HCT116 (cell line): ENCODE results near the gene PIBF1.

ENCODE experiments used
- CEBPB ChIP-seq: IDR thresholded peaks from 2 replicates; pipeline ENCODE4 v1.6.1; 2012; ENCODE audit warnings: low read depth
- EGR1 ChIP-seq: IDR thresholded peaks from 2 replicates; pipeline ENCODE4 v1.6.1; 2012; ENCODE audit warnings: low read depth
- EZH2phosphoT487 ChIP-seq: fragments of 200-600 bp; IDR thresholded peaks from 2 replicates; pipeline ENCODE4 v1.6.1; 2018; ENCODE audit warnings: antibody characterized with exemption, borderline replicate concordance
- POLR2A ChIP-seq: IDR thresholded peaks from 2 replicates; pipeline ENCODE4 v1.7.0; 2011; ENCODE audit warnings: borderline replicate concordance; ENCODE audit not compliant: insufficient read depth, insufficient read length; ENCODE audit errors: extremely low read depth
- POLR2AphosphoS5 ChIP-seq: IDR thresholded peaks from 2 replicates; pipeline ENCODE4 v1.6.1; 2011; ENCODE audit warnings: mild to moderate bottlenecking, low read depth, low read length, moderate library complexity
- SP1 ChIP-seq: IDR thresholded peaks from 2 replicates; pipeline ENCODE4 v1.6.1; 2012; ENCODE audit warnings: low read depth
- YY1 ChIP-seq: IDR thresholded peaks from 2 replicates; pipeline ENCODE4 v1.6.1; 2011; ENCODE audit warnings: low read length, low read depth, moderate library complexity, mild to moderate bottlenecking; ENCODE audit not compliant: insufficient replicate concordance; ENCODE audit errors: extremely low read depth
- ZFX ChIP-seq: fragments of 450-650 bp; IDR thresholded peaks from 2 replicates; pipeline ENCODE4 v1.6.1; 2017
- TF ChIP-seq, protein P1 (sequence below), 3 experiments: fragments of 200-600 bp in 1 of 3; sonication (generic) in 1 of 3; IDR thresholded peaks in 2 of 3; conservative IDR thresholded peaks in 1 of 3; 2 replicates each; pipeline ENCODE4 v1.5.1; 2012 to 2017; ENCODE audit warnings: low read depth in 2 of 3, low read length in 2 of 3, antibody characterized with exemption in 1 of 3, borderline replicate concordance in 1 of 3, control low read depth in 1 of 3, mild to moderate bottlenecking in 1 of 3, mixed read lengths in 1 of 3, mixed run types in 1 of 3, moderate library complexity in 1 of 3; ENCODE audit not compliant: insufficient read depth in 1 of 3
- TF ChIP-seq, protein P2 (sequence below): IDR thresholded peaks from 2 replicates; pipeline ENCODE4 v1.6.1; 2011; ENCODE audit warnings: mild to moderate bottlenecking, low read length, moderate library complexity; ENCODE audit not compliant: insufficient replicate concordance; ENCODE audit errors: extremely low read depth
- TF ChIP-seq, protein P3 (sequence below): IDR thresholded peaks from 2 replicates; pipeline ENCODE4 v1.6.1; 2012
- TF ChIP-seq, protein P4 (sequence below): IDR thresholded peaks from 2 replicates; pipeline ENCODE4 v1.6.1; 2012; ENCODE audit warnings: low read depth

DNA sequence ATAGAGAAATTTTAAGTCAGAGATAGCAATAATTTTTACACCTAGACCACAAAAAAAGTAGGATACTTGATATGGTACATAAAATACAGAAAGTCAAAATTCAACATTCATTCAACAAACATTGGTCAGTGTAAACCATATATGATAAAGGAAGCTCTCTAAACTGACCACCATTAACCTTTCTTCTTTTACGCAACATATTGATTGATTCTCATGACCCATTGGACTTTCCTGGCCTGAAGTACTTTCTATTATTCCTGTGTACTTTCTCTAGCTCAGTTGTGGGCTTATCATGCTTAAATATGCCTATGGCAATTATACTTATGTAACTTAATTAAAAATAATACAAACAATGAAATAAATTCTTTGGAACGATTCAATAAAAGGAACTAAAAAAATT lies 10.7 kb downstream of the PIBF1 start:
- no peak for TF ChIP-seq YY1
- no peak for TF ChIP-seq POLR2A
- TF ChIP-seq, protein P1, sequence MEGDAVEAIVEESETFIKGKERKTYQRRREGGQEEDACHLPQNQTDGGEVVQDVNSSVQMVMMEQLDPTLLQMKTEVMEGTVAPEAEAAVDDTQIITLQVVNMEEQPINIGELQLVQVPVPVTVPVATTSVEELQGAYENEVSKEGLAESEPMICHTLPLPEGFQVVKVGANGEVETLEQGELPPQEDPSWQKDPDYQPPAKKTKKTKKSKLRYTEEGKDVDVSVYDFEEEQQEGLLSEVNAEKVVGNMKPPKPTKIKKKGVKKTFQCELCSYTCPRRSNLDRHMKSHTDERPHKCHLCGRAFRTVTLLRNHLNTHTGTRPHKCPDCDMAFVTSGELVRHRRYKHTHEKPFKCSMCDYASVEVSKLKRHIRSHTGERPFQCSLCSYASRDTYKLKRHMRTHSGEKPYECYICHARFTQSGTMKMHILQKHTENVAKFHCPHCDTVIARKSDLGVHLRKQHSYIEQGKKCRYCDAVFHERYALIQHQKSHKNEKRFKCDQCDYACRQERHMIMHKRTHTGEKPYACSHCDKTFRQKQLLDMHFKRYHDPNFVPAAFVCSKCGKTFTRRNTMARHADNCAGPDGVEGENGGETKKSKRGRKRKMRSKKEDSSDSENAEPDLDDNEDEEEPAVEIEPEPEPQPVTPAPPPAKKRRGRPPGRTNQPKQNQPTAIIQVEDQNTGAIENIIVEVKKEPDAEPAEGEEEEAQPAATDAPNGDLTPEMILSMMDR (IDR thresholded peaks at IDR 0.05 in 2 of 3, conservative IDR thresholded peaks at IDR 0.05 in 1 of 3; ENCODE audit: borderline replicate concordance in 1 of 3, insufficient read depth in 1 of 3, low read depth in 2 of 3, low read length in 2 of 3): no peak
- TF ChIP-seq CEBPB: no peak
- TF ChIP-seq EZH2phosphoT487: no peak
- TF ChIP-seq ZFX: no peak
- TF ChIP-seq, protein P2, sequence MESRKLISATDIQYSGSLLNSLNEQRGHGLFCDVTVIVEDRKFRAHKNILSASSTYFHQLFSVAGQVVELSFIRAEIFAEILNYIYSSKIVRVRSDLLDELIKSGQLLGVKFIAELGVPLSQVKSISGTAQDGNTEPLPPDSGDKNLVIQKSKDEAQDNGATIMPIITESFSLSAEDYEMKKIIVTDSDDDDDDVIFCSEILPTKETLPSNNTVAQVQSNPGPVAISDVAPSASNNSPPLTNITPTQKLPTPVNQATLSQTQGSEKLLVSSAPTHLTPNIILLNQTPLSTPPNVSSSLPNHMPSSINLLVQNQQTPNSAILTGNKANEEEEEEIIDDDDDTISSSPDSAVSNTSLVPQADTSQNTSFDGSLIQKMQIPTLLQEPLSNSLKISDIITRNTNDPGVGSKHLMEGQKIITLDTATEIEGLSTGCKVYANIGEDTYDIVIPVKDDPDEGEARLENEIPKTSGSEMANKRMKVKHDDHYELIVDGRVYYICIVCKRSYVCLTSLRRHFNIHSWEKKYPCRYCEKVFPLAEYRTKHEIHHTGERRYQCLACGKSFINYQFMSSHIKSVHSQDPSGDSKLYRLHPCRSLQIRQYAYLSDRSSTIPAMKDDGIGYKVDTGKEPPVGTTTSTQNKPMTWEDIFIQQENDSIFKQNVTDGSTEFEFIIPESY: no peak
- no peak for TF ChIP-seq EGR1
- TF ChIP-seq, protein P3, sequence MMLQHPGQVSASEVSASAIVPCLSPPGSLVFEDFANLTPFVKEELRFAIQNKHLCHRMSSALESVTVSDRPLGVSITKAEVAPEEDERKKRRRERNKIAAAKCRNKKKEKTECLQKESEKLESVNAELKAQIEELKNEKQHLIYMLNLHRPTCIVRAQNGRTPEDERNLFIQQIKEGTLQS: no peak
- TF ChIP-seq SP1: no peak
- TF ChIP-seq, protein P4, sequence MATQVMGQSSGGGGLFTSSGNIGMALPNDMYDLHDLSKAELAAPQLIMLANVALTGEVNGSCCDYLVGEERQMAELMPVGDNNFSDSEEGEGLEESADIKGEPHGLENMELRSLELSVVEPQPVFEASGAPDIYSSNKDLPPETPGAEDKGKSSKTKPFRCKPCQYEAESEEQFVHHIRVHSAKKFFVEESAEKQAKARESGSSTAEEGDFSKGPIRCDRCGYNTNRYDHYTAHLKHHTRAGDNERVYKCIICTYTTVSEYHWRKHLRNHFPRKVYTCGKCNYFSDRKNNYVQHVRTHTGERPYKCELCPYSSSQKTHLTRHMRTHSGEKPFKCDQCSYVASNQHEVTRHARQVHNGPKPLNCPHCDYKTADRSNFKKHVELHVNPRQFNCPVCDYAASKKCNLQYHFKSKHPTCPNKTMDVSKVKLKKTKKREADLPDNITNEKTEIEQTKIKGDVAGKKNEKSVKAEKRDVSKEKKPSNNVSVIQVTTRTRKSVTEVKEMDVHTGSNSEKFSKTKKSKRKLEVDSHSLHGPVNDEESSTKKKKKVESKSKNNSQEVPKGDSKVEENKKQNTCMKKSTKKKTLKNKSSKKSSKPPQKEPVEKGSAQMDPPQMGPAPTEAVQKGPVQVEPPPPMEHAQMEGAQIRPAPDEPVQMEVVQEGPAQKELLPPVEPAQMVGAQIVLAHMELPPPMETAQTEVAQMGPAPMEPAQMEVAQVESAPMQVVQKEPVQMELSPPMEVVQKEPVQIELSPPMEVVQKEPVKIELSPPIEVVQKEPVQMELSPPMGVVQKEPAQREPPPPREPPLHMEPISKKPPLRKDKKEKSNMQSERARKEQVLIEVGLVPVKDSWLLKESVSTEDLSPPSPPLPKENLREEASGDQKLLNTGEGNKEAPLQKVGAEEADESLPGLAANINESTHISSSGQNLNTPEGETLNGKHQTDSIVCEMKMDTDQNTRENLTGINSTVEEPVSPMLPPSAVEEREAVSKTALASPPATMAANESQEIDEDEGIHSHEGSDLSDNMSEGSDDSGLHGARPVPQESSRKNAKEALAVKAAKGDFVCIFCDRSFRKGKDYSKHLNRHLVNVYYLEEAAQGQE: no peak
- TF ChIP-seq POLR2AphosphoS5: no peak
